Measurements from ENCODE around the gene HSPA8.
"Not testable (repeated sequence)": the region's sequence is repeated elsewhere in the genome, so short reads cannot be mapped to it uniquely, and the experiment has no call there.

DNA sequence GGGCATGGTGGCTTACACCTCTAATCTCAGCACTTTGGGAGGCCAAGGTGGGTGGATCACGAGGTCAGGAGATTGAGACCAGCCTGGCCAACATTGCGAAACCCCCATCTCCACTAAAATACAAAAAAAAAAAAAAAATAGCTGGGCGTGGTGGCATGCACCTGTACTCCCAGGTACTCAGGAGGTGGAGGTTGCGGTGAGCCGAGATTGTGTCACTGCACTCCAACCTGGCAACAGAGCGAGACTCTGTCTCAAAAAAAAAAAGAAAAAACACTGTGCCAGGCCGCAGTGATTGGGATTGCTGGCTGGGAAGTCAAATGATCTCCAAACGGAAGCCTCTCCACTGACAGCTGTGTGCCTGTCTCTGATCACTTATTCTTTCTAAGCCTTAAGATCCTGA lies 28.2 kb upstream of the HSPA8 start:
- TF ChIP-seq, protein P1, sequence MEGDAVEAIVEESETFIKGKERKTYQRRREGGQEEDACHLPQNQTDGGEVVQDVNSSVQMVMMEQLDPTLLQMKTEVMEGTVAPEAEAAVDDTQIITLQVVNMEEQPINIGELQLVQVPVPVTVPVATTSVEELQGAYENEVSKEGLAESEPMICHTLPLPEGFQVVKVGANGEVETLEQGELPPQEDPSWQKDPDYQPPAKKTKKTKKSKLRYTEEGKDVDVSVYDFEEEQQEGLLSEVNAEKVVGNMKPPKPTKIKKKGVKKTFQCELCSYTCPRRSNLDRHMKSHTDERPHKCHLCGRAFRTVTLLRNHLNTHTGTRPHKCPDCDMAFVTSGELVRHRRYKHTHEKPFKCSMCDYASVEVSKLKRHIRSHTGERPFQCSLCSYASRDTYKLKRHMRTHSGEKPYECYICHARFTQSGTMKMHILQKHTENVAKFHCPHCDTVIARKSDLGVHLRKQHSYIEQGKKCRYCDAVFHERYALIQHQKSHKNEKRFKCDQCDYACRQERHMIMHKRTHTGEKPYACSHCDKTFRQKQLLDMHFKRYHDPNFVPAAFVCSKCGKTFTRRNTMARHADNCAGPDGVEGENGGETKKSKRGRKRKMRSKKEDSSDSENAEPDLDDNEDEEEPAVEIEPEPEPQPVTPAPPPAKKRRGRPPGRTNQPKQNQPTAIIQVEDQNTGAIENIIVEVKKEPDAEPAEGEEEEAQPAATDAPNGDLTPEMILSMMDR (IDR thresholded peaks at IDR 0.05; ENCODE audit: low read length) = not testable (repeated sequence)
- TF ChIP-seq EZH2 (optimal IDR thresholded peaks at IDR 0.05; ENCODE audit: low read depth, low read length); EZH2phosphoT487 (IDR thresholded peaks at IDR 0.05; ENCODE audit: low read length): not testable (repeated sequence)

Data from MM.1S (cell line).